Right renal pelvis (tissue), 4 donors: ENCODE data around the gene MSANTD1. TPM values are rescaled to one million over a fixed set of nuclear protein-coding genes. Genes with fewer than 3 reads are reported as not detected.

Source experiments
- DNase-seq, 4 donors: peaks; one replicate each; pipeline ENCODE4 v3.0.0-alpha.2; 2013; ENCODE audit warnings: low read depth in 4 of 4, low spot score in 3 of 4, missing footprints in 1 of 4
- polyA plus RNA-seq, 4 donors: library from polyadenylated mRNA; unstranded; fragments of 120-200 nt; gene quantifications; one replicate each; pipeline ENCODE4 v1.2.1, GENCODE V29; 2013; ENCODE audit not compliant: insufficient read length in 4 of 4

MSANTD1 gene
- polyA plus RNA-seq, 4 donors: 0.36 to 0.61 (median 0.38) TPM

DNA sequence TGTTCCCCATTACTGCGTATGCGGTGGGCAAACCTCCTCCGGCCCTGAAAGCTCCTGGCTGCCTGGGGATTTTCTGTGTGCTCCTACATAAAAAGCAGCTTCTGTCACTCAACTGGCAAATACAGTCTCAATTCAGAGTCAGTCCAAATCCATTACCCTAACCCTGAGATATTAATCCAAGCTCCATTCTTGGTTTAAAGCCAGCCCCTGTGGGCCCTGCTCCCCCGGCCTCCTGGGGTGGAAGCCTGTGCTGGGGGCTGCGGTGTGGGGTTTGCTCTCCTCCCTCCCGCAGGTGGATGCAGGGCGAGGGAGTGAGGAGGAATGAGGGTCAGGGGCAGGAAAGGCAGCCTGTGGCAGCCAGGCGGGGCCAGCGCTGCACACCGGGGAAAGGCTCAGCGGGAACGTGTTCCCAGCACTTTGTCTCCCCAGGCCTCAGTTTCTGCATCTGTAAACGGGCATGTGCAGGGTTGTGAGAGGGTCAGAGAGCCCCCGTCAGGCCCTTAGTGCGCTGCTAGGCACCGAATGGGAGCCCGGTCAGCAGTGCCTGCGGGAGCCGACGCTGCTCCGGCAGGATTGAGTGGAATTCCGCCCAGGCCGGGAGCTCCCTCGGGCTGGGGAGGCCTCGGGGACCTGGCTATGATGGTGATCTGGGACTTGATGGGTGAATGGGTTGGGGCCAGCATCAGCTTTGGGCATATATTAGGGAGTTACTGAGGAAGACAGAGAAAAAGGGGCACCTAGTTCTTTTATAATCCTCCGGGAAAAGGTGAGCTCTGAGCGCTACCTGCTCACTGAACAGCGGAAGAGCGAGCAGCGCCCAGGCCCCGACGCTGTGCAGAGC is 37.6 kb downstream of the MSANTD1 start:
- no peak for DNase-seq

DNA sequence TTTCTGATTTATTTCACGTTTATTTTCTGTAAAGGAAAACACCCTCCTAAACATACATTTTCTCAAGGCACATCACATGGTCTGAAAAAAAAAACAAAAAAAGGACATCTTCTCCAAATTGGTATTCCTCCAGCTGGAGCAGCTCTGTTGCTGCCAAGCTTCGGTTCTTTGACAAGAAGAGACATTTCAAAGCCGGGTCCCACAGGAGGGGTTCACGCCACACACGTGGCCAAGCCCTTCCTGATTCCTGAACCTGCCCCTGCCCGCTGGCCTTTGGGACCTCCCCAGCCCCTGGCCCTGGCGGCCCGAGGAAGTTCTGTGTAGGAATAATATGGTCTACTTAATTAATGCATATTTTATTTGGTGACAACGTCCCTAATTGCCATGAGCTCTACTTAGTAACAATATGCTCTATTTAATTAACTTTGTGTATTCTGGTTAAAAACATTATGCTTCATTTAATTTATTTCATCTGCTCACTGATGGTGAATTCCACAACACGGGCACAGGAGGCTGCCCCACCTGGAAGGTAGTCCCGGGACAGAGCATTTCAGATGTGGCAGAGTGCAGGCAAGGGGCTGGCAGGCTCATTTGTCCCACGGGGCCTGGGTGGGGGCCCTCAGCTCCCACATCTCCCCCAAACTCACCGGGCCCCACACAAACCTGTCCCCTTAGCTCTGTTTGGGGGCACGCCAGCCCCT is 38.5 kb downstream of the MSANTD1 start:
- DNase-seq: no peak

DNA sequence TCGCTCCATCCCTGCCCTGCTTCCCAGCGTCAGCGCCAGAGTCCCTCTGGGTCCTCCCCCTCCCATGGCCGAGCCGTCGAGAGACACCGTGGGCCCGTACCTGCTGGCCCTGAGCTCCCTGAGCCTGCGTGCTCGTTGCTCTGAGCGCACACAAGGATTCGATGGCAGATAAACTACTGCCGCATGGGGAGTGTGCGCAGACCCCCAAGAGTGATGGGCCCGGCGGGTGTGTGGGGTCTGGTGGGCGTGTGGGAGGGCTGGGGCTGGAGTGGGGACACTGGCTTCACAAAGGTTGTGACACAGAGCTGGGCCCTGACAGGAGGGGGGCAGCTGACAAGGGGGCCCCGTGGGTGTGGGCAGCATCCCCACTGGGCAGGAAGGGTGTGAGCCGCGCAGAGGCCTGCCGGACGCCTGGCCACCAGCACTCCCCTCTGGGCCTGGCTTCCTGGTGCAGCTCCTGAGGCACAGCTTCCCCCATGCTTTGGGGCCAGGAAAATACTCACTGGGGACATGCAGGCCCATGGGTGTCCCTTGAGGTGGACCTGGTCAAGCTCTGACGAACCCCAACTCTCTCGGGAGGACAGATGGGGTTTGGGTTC is 39.1 kb downstream of the MSANTD1 start:
- DNase-seq: no peak

DNA sequence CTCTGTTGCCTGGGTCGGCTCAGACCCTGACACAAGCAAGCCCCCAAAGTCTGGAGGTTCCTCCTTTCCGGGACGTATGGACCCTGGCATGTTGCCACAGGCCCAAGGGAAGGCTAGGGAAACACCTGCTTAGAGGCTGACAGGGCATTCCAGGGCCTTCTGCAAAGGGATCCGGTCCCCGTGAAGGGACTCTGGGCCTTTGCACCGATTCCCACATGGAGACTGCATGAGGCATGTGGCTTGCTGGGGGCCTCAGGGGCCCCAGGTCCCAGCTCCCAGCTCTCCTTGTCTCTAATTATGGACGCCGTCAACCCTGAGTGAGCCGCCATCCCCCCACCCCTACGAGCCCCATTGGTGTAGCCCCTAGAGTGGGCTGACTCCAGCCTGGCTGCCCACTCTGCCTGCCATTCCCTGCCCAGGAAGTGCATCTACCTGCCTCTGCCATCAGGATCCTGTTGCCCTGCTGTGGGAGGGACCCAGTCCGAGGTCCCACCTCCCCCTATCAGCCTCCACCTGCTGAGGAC is 39.7 kb downstream of the MSANTD1 start:
- DNase-seq: no peak

DNA sequence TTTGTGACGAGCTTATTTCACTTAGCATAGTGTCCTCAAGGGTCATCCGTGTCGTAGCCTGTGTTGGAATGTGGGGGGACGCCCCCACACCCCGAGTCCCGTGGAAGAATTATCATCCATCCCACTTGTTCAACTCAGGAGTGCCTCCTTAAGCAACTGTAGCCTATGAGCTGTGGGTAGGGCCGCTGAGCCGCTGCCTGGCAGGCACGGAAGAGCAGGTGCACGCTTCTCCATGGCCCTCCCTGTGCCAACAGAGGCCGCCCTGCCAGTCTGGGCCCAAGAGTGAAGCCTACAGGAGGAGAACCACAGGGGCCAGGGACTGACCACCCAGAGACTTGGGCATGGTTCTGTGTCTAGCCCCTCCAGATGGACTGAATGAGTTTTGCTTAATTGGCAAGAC is 41.5 kb downstream of the MSANTD1 start:
- no peak for DNase-seq

DNA sequence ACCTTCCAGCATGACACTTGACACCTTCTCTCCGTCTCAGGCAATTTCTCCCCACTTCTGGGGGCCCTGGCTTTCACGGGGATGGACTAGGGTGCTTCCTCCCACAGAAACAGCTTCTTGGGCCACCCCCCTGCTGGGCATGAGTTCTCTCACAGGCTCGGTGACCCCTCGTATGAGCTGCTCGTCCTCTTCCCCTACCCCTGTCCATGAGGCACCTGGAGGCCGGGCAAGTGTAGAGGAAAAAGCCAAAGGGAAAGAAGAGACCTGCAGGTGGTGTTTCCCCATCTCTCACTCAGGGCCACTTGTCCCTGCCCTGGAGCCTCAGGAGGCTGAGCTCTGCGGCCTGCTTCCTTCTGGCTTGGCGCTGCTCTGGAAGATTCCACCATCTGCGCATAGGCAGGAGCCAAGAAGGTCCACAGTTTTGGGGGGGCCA is 41.9 kb downstream of the MSANTD1 start:
- no peak for DNase-seq

DNA sequence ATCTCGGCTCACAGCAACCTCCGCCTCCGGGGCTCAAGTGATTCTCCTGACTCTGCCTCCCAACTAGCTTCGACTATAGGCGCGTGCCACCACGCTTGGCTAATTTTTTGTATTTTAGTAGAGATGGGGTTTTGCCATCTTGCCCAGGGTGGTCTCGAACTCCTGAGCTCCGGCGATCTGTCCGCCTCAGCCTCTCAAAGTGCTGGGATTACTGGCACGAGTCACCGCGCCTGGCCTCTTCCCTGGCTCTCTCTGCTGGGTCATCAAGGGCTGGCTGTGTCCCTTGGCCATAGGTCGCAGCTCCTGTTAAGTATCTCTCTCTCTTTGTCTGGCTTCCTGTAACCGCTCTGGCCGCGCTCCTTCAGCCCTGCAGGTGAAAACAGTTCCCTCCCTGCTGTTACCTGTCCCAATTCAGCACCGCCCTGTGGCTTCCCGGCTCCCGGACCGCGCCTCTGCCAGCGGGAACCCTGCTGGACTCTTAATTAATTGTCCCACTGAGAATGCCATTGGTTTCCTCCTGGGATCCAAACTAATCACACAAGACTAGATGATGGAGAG is 42.5 kb downstream of the MSANTD1 start:
- no peak for DNase-seq

DNA sequence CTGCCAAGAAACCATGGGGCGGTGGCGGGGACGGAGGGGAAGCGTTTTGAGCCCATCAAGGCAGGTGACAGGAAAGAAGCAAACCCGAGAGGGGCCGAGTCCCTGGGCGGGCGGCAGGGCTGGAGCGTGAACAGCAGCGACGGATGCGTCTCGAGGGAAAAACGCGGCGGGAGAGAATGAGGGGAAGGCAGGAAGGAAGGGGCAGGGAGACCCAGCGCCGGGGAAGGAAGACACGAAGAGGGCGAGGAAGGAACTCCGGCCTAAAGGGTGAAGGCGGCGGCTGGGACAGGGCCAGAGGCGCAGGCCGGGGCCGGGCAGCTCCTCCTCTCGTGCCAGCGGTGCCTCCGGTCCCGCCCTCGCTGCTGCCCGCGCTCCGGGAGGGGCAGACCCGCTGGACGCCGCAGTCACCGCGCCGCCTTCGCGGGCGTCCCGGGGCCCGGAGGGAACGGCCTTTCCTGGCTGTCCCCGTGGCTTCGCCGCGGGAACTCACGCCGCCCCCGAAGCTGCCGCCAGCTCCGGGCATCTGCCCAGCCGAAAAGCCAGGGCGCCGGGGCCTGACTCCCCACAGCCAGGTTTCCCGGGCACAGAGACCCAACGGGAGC is 43.1 kb downstream of the MSANTD1 start:
- peak in 1 of 4 donors; percentile 28 for DNase-seq

DNA sequence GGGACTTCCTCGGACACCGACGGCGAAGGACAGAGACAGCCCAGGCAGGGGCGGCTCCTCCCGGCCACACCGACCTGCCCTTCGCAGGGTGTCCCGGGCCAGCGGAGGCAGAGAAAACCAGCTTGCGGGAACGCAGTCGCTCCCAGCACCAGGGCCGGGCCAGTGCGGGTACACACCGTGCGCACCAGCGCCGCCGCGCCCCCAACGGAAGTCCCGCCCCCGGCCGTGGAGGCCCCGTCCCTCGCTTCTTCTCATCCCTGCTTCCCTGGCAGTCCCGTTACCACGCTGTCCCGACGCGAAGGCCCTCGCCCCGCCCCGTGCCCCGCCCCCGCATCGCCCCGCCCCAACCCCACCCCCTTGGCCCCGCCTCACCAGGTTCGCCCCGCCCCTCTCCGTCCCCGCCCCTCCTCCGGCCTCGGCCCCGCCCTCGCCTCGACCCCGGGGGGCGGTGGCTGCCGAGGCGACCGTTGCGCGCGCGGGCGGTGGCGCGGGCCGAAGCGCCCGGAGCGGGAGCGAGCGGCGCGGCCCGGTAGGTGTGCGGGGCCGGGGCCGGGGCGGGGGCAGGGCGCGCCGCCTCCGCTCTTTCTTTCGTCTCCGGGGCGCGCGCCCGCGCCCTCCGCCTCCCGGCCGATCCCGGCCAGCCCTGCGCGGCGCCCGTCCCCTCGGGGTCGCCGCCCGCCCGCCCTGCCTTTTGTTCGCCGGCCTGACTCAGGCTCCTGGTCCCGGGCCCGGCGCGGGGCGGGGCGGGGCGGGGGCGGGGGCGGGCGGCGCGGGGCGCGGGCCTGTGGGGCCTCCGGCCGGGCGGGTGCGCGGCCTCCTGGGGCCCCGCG is 43.8 kb downstream of the MSANTD1 start, which contains the start of gene RGS12:
Gene RGS12, plus strand, starts transcription at position 451 of the 830 bp plus-strand sequence. CDS start 23,150 bp downstream, outside the sequence.
- peak; percentile 74 to 85 (median 80) for DNase-seq

DNA sequence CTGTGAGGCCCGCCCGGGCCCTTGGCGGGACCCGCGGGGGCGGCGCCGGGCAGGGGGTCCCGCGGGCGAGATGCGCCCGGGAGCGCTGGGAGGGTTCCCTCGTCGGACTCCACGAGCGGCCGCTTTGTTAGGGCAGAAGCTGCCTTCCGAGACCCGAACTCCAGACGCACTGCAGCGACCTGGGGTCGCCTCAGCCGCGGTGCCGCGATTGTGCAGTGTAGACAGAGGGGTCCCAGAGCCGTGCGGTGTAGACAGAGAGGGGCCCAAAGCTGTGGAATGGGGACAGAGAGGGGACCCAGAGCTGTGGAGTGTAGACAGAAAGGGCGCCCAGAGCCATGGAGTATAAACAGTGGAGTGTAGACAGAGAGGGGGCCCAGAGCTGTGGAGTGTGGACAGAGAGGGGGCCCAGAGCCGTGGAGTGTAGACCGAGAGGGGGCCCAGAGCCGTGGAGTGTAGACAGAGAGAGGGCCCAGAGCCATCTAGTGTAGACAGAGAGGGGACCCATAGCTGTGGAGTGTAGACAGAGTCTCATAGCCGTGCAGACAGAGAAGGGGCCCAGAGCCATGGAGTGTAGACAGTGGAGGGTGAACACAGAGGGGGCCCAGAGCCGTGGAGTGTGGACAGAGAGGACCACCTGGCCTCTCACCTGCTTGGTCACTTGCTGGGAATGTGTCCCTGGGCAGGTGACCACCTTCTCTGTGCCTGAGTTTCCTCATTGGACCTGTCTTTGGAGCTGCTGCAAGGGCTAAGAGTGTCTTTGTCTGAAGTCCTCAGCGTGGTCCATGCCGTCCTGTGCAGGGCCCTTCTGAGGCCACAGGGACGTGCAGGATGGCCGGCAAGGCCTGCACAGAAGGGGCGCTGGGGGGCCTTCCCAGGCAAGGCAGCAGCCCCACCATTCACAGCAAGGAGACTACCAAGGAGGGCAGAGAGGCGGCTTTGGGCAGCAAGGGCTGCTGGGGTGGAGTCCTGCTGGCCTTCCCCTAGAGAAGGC is 44.7 kb downstream of the MSANTD1 start:
- no peak for DNase-seq

DNA sequence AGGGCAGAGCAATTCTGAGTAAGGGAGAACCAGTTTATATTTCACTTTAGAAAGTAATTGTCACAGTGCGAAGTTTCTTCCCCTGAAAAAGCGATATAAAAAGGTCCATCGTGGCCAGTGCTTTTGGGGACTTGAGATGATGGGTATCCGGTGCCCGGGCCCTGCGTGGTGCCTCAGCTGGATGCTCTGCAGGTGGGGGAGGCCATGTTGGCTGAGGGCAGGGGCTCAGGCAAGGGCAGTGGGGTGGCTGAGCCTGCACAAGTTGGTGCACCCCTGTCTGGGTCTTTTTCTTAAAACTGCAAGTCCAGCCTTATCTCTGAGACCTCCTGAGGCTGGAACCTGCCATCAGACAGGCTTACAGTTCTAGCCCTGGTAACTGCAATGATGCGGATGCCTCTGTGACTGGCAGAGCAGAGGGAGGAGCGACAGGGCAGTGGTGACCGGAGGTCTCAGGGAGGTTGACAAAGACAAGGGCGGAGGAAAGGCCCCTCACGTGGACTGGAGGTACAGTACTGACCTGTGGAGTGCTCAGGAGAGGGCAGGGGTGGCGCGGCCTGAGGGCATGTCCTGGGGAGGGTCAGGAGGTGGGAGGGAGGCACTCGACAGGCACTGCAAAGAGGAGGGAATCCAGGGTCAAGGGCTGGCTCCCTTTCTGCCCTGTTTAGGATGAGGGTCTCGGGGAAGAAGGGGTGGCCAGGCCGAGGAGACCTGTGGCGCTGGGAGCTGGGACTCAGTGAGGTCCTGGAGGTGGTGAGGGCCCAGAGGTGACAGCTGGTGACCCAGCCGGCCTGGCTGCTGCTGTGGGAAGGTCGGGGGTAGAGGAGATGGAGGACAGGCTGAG is 45.7 kb downstream of the MSANTD1 start:
- no peak for DNase-seq

DNA sequence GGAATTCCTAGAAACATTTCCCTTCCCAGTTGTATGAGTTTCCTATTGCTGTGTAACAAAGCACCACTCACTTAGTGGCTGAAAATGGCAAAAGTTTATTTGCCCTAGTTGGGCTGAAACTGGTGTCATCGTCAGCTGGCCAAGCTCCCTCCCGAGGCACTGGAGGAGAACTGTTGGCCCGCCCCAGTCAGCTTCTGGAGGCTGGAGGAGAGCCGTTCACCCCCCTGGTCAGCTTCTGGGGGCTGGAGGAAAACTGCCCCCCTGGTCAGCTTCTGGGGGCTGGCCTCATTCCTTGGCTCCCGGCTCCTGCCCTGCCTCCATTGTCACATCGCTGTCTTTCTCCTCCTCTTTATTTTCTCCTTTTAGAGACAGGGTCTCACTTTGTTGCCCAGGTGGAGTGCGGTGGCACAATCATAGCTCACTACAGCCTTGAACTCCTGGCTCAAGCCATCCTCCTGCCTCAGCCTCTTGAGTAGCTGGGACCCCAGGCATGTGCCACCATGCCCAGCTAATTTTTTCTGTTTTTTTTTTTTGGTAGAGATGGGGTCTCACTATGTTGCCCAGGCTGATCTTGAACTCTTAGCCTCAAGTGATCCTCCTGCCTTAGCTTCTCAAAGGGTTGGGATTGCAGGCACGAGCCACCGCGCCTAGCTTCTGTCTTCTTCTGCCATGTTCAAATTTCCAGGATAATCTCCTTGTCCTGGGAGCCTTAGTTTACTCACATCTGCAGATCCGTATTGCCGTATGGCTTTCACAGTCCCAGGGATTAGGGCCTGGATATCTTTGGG is 47.1 kb downstream of the MSANTD1 start:
- DNase-seq: no peak

DNA sequence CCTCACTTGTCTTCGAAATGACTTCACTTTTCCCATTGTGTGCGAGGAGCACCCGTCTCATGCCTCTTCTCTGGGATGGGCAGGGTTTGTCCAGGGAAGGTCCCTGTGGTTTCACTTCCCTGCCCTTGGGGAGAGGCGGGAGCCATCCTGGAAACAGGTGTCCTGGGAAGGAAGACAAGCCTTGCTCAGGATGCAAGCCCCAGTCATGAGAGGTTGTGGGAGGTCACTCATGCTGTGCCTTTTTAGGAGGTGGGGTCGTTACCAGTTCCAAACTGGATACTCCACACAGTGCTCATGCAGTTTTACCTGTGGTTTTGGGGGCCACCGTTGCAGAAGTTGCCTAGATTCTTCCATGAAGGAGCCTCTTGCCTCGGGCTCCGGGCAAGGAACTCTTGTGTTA is 47.7 kb downstream of the MSANTD1 start:
- DNase-seq: no peak

DNA sequence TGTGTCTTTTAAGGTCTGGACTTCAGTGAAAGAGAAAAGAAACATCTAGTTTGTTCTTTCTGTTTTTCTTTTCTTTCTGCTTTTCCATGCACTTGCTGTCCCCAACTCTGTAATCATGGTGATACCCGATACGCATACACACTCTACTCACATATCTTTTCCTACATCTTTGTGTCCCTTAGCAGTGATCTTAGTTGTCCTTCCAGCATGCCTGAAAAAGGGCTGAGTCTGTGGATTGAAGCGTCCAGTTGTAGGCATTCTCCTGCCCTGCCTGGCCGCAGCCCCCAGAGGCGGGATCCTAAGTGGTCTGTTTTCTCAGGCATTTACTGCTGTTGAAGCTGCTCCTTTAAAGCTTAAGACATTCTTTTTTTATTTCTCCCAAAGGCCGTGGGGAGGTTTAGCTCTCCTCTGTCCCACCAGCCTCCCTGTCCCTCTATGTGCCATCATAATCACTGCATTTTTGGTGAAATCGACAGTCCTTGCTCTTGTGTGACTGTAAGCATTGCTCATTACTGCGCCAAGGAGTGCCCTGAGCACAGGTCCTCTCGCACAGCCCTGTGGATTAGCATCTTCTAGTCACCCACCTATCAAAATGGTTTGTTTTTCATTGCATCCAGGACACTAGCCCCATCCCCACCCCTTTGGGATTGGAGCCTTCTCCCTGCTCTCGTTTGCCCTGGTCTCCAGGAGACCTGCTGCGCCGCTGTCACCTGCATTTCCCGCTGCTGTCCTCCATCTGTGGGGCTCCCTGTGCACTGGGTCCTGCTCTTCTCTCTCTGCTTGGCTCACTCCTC is 48.3 kb downstream of the MSANTD1 start:
- no peak for DNase-seq

DNA sequence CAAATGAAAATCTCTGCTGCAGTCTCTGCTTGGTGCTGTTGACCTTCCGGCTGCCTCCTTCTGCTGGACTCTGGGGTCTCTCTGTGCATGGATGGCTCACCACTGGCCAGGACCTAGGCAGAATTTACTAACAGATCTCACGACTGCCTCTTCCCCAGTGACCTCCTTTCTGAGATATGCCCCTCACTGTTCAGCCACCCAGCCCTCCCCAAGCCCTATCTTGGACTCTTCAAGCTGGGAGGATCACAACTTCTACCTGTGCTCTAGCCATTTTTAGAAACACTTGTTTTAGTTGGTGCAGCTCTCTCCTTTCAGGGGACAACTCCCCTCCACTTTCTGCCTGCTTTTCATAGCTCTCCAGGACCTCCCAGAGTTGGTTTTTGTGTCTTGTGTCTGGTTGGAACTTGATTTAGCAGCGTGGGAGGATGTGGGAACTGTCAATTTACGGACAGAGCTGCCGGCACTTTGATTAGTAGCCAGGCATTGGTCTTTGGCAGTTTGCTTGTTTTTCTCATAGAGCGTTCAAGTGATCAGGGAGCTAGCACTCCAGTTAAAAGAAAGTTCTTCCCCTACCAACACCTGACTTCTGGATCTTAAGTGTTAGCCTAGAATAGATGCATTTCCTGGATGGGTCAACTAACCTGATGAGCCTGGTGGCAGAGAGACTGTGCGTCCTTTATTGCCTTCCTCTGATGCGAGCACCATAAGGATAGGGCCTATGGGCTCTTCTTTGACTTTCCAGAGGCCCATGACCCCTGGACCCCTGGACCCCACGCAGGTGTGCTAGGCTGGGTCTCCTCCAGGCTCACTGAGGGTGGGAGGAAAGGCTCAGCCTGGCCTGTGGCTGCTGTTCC is 50.4 kb downstream of the MSANTD1 start:
- DNase-seq: no peak
